ENCODE measurements around the gene NFE2L3. TPM values are rescaled to one million over a fixed set of nuclear protein-coding genes. Genes with fewer than 3 reads are reported as not detected.

The NFE2L3 gene
- total and polyA plus RNA-seq, 9 of the 15 experiments (the other 6 are each of a cell fraction or from before 2014, with no cell fraction given), result 2.9 to 16.9 (median 12.4) TPM

GRCh38 chr7:26180792-26181198 is 28.8 kb downstream of the NFE2L3 start (continued):
- TF ChIP-seq JUND (IDR thresholded peaks at IDR 0.05; ENCODE audit: borderline replicate concordance, low read depth, low read length) (peak; percentile 81), JUND (tag; IDR thresholded peaks at IDR 0.05; ENCODE audit: borderline replicate concordance, low read depth, low read length) (peak; percentile 81; the same call in 1 of the 3 replicates), ZNF174 (CRISPR knock-in tag; IDR thresholded peaks at IDR 0.05) (no peak), MAFK (IDR thresholded peaks at IDR 0.05; ENCODE audit: low read length) (0 out of 2 replicates have a peak, but pooled peaks have one; percentile 6), HDAC3 (IDR thresholded peaks at IDR 0.05; ENCODE audit: borderline replicate concordance, partially characterized antibody) (peak; percentile 56), LEF1 (IDR thresholded peaks at IDR 0.05) (peak; percentile 57), TAL1 (IDR thresholded peaks at IDR 0.05) (peak; percentile 80), GABPA (tag; conservative IDR thresholded peaks at IDR 0.05; ENCODE audit: low read depth) (0 out of 2 replicates have a peak, but pooled peaks have one; percentile 17), HDAC1 (IDR thresholded peaks at IDR 0.05) (0 out of 4 replicates have a peak, but pooled peaks of 1 of the 2 experiments have one; percentile 29), NR4A1 (CRISPR knock-in tag; IDR thresholded peaks at IDR 0.05) (no peak), NR4A1 (tag; IDR thresholded peaks at IDR 0.05) (no peak), CTBP1 (IDR thresholded peaks at IDR 0.05; ENCODE audit: borderline replicate concordance) (peak; percentile 62; the same call in 1 of the 2 replicates), FOXM1 (IDR thresholded peaks at IDR 0.05; ENCODE audit: low read depth) (0 out of 2 replicates have a peak, but pooled peaks have one; percentile 52), FOXM1 (CRISPR knock-in tag; IDR thresholded peaks at IDR 0.05; ENCODE audit: low read depth) (no peak), HINFP (tag; conservative IDR thresholded peaks at IDR 0.05; ENCODE audit: low read depth) (no peak), HES1 (IDR thresholded peaks at IDR 0.05; ENCODE audit: low read depth) (no peak), CBFA2T2 (conservative IDR thresholded peaks at IDR 0.05) (peak; percentile 79), TBL1XR1 (IDR thresholded peaks at IDR 0.05; ENCODE audit: low read length in 2 of 2) (peak in 1 of 2 experiments; percentile 79; a peak in 2 of 4 replicates), GATA2 (CRISPR knock-in tag; IDR thresholded peaks at IDR 0.05) (peak; percentile 77), BACH1 (tag; IDR thresholded peaks at IDR 0.05) (peak; percentile 54; the same call in 1 of the 2 replicates), TEAD4 (IDR thresholded peaks at IDR 0.05; ENCODE audit: low read length) (peak; percentile 86), TEAD4 (CRISPR knock-in tag; IDR thresholded peaks at IDR 0.05; ENCODE audit: borderline replicate concordance) (no peak), CXXC5 (CRISPR knock-in tag; IDR thresholded peaks at IDR 0.05) (peak; percentile 65), MEIS2 (IDR thresholded peaks at IDR 0.05; ENCODE audit: partially characterized antibody) (peak; percentile 96), FOXA3 (CRISPR knock-in tag; conservative IDR thresholded peaks at IDR 0.05 in 1 of 2, IDR thresholded peaks at IDR 0.05 in 1 of 2) (peak in 1 of 2 experiments; percentile 36; a peak in 2 of 4 replicates), ZEB2 (IDR thresholded peaks at IDR 0.05) (peak; percentile 37; the same call in 1 of the 2 replicates), NFE2 (IDR thresholded peaks at IDR 0.05; ENCODE audit: low read depth) (peak; percentile 21; the same call in 1 of the 2 replicates), TAF7 (tag; IDR thresholded peaks at IDR 0.05) (no peak), JUN (IDR thresholded peaks at IDR 0.05; ENCODE audit: borderline replicate concordance, low read depth, low read length) (0 out of 2 replicates have a peak, but pooled peaks have one; percentile 43), JUN (CRISPR knock-in tag; IDR thresholded peaks at IDR 0.05; ENCODE audit: borderline replicate concordance) (no peak), ZNF212 (CRISPR knock-in tag; IDR thresholded peaks at IDR 0.05) (no peak)
